Activated T-cell treated with anti-CD3 and anti-CD28 coated beads, Interleukin-2, amount 50 U/mL, for 24 hours (primary cell): Measurements from ENCODE around the gene ACKR2.
"Not testable (repeated sequence)": the region's sequence is repeated elsewhere in the genome, so short reads cannot be mapped to it uniquely, and the experiment has no call there.

Experiments
- DNase-seq: peaks from one replicate; pipeline ENCODE4 v3.0.0-alpha.2; 2020
- H3K27ac Mint-ChIP-seq: 2 replicates; pipeline ENCODE4 v1.8.0; 2020; ENCODE audit warnings: mild to moderate bottlenecking, mixed read lengths
- H3K27me3 Mint-ChIP-seq: 2 replicates; pipeline ENCODE4 v1.8.0; 2020; ENCODE audit warnings: mixed read lengths
- H3K36me3 Mint-ChIP-seq: 2 replicates; pipeline ENCODE4 v1.8.0; 2020; ENCODE audit warnings: low read depth, mixed read lengths
- H3K4me1 Mint-ChIP-seq: 2 replicates; pipeline ENCODE4 v1.8.0; 2020; ENCODE audit warnings: low read depth, mixed read lengths
- H3K4me3 Mint-ChIP-seq: 2 replicates; pipeline ENCODE4 v1.8.0; 2020; ENCODE audit warnings: mild to moderate bottlenecking, moderate library complexity, mixed read lengths
- H3K9me3 Mint-ChIP-seq: 2 replicates; pipeline ENCODE4 v1.8.0; 2020; ENCODE audit warnings: mixed read lengths

The ACKR2 gene

DNA sequence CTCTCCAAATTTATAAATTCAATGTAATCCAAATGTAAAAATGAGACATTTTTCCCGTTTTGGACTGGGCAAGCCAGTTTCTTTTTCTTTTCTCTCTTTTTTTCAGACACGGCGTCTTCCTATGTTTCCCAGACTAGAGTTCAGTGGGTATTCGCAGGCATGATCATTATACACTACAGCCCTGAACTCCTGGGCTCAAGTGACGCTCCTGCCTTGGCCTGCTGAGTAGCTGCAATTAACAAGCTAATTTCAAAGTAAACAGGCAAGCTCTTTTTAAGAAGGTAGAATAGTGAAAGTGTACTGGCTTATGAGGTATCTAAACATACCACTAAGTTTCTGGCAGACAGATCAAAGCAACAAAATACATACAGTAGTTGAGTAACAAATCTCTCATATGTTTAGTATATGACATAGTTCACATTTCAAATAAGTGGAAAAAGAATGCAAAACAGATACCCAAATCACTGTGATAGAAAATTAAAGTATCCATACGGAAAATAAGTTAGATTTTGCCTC lies 18.5 kb upstream of the ACKR2 start:
- Mint-ChIP-seq H3K9me3 (no peaks in the 10 kb centered on the region), H3K27me3 (no peaks in the 10 kb centered on the region), H3K4me1 (peaks cover 13% of the 10 kb centered on the region), H3K4me3 (no peak overlapping the region), H3K36me3 (peaks cover 72% of the 10 kb centered on the region), H3K27ac (no peak overlapping the region)
- no peak for DNase-seq

DNA sequence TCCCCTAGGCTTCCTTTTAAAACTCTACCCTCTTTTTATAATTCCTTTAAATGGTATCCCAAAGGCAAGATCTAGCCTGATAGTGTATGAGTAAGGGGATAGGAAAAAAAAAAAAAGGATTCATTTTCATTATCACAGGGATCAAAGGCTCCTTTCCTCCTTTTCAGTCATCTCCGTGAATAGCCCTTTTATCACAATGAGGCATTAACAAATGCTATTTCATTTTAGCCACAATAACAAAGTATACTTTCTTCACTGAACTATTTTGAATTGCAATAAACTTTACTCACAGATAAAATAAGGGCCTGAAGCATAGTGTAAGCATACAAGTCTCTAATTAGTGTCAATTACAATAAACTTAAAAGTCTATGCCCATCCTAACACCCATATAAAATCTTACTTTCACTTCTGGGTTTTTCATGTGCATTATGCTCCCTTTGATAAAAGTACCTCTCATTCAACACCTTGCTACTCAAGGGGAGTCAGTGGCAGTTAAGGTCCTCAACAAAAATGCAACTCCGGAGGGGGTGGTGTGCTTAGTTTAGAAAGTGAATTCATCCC lies 13.5 kb upstream of the ACKR2 start:
- Mint-ChIP-seq H3K27ac (no peak overlapping the region), H3K4me1 (peaks cover 26% of the 10 kb centered on the region), H3K9me3 (no peaks in the 10 kb centered on the region), H3K36me3 (peaks cover 54% of the 10 kb centered on the region), H3K4me3 (no peak overlapping the region), H3K27me3 (no peaks in the 10 kb centered on the region)
- DNase-seq, result no peak

DNA sequence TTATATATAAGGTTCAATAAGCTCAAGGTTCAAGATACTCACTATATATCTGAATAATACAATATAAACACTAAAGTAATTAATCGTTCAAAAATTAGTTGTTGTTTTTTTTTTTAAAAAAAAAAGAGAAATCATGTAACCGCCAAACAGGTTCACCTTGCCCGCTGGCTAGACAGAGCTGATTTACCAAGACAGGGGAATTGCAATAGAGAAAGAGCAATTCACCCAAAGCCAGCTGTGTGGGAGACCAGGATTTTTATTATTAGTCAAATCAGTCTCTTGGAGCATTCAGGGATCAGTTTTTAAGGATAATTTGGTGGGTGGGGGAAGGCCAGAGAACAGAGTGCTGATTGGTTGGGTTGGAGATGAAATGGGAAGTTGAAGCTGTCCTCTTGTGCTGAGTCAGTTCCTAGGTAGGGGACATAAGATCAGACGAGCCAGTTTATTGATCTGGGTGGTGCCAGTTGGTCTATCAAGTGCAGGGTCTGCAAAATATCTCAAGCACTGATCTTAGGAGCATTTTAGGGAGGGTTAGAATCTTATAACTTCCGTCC lies 12.8 kb upstream of the ACKR2 start:
- Mint-ChIP-seq H3K9me3 (no peaks in the 10 kb centered on the region), H3K27me3 (no peaks in the 10 kb centered on the region), H3K4me3 (no peak overlapping the region), H3K27ac (no peak overlapping the region), H3K4me1 (peaks cover 29% of the 10 kb centered on the region), H3K36me3 (peaks cover 56% of the 10 kb centered on the region)
- no peak for DNase-seq

DNA sequence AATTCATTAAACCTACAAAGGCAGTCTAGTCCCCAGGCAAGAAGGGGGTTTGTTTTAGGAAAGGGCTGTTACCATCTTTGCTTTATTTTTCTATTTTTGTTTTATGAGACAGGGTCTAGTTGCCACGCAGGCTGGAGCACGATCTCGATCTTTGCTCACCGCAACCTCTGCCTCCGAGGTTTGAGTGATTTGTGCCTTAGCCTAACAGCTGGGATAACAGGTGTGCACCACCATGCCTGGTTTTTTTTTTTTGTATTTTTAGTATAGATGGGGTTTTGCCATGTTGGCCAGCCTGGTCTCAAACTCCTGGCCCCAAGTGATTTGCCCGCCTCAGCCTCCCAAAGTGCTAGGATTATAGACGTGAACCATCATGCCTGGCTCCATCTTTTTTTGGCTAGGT lies 9.9 kb upstream of the ACKR2 start:
- Mint-ChIP-seq H3K27me3 (no peaks in the 10 kb centered on the region), H3K4me3 (no peak overlapping the region), H3K9me3 (no peaks in the 10 kb centered on the region), H3K4me1 (peaks cover 43% of the 10 kb centered on the region), H3K36me3 (peaks cover 57% of the 10 kb centered on the region), H3K27ac (no peak overlapping the region)
- no peak for DNase-seq

DNA sequence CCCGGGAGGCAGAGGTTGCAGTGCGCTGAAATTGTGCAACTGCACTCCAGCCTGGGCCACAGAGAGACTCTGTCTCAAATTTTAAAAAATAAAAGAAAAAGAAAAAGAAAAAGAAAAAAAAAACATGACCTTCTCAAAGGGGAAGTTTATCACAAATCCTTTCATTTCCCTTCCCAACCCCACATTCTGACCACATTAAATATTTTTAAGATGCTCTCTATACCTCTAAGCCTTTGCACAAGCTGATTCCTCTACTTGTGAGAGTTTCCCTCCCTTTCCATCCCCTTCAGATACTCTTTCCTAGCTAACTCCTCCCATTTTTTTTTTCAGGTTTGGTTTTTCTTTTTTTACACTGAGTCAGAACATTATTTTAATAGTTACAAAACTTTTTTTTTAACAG lies 9.0 kb upstream of the ACKR2 start:
- no peak for DNase-seq
- Mint-ChIP-seq H3K9me3 (no peaks in the 10 kb centered on the region), H3K27ac (no peak overlapping the region), H3K27me3 (peaks cover 2% of the 10 kb centered on the region), H3K4me3 (no peak overlapping the region), H3K4me1 (peaks cover 47% of the 10 kb centered on the region), H3K36me3 (peaks cover 51% of the 10 kb centered on the region)

DNA sequence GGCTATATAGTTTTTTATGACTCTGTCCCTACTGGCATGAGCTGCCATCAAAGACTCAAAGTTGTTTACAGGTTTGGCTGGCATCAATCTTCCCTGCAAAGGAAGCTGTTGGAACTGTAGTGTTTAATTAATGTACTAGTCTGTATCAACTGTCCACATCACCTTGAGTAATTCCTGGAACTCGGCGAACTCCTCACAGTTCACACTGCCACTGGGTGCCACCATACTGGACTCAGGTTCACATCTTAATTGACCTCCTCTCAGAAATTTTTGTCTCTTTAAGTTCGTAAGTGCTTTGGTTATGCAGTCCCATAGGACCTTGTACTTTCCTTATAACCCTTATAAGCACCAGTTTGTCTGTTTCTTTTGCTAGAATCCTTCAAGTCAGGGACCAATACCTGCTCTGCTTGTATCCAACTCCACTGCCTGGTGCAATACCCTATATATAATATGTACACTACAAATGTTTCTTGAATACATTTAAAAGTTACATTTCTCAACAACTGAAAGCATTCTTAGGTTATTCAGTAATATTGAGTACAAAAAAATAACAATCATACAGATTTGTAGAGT lies 8.1 kb upstream of the ACKR2 start:
- peaks cover 41% of the 10 kb centered on the region for H3K4me1 Mint-ChIP-seq
- no peaks in the 10 kb centered on the region for H3K9me3 Mint-ChIP-seq
- DNase-seq, result no peak
- no peak overlapping the region for H3K4me3 Mint-ChIP-seq
- H3K27me3 Mint-ChIP-seq, result peaks cover 9% of the 10 kb centered on the region
- H3K36me3 Mint-ChIP-seq, result peaks cover 45% of the 10 kb centered on the region
- H3K27ac Mint-ChIP-seq, result no peak overlapping the region

DNA sequence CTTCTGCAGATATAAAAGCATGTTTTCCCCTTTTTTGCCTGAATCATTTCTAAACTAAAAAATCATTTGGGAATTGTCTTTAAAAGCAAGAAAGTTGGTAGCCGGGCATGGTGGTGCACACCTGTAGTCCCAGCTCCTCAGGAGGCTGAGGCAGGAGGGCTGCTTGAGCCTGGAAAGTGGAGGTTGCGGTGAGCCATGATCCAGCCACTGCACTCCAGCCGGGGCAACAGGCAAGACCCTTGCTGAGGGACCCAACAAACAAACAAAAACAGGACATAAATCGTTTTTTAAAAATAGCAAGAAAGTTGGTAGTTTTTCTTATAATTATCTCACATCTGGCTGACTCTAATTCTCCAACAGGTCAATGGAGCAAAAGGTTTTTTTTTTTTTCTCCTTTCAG lies 7.5 kb upstream of the ACKR2 start:
- no peak overlapping the region for H3K27ac Mint-ChIP-seq
- no peaks in the 10 kb centered on the region for H3K9me3 Mint-ChIP-seq
- H3K27me3 Mint-ChIP-seq, result peaks cover 15% of the 10 kb centered on the region
- no peak overlapping the region for H3K4me3 Mint-ChIP-seq
- H3K36me3 Mint-ChIP-seq, result peaks cover 42% of the 10 kb centered on the region
- H3K4me1 Mint-ChIP-seq, result peaks cover 38% of the 10 kb centered on the region
- no peak for DNase-seq

DNA sequence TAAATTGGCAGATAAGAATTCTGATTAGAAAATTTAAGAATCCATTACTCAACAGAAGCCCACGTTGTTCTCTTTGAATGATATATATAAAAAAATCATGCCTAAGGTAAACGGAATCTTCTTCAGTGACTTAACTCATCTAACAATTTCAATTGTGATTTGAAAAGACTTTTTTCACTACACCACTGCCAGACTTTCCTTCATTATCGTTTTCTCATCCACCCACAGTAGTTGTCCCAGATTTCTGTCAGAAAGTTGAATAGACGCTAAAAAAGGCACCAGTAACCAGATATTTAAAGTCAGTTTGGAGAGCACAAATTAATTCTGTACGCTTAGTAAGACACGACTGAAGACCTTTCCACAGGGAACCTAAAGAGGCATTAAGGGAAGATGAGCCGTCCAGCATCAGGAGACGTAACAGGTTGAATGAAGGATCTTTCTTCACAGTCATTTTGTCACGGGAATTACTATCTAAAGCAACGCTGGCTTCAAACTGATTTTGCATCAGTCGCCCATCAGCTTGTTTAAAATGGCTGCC lies 6.3 kb upstream of the ACKR2 start:
- Mint-ChIP-seq H3K9me3 (no peaks in the 10 kb centered on the region), H3K27ac (peak overlapping the region; percentile 95), H3K4me1 (peaks cover 38% of the 10 kb centered on the region), H3K4me3 (peak overlapping the region; percentile 98), H3K36me3 (peaks cover 42% of the 10 kb centered on the region), H3K27me3 (peaks cover 18% of the 10 kb centered on the region)
- DNase-seq, result no peak

DNA sequence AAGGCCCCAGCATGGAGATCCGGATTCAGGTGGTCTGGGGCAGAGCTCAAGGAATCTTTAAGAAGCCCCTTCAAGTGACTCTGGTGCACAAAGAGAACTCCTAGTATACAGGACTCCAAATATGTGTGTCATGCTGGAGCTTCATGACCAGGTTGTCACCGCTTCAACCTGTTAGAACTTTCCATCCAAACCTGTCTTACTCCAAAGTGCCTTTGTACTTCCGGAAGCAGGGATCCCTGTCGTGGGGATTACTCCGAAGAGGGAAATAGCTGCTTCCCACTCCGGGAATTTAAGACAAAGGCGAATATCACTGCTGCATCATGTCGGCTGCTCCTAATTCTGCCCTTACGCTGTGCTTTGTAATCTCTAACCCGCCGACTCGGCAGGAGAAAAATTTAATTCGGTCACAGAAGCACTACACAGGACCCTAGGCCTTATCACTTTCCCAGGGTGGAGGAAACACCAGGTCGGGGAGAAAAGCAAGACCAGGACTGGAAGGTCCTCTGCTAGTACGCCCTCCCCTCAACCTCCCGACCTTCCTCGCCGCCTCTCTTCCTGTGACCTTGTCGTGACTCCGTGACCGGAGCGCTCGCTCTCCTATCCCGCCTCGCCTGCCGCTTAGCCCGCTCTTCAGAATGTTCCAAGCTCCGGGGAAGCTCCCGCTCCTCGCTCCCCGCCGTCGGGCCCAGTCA lies 5.7 kb upstream of the ACKR2 start:
- peak; percentile 31 for DNase-seq
- peaks cover 42% of the 10 kb centered on the region for H3K36me3 Mint-ChIP-seq
- H3K4me3 Mint-ChIP-seq, result peak overlapping the region; percentile 98
- H3K4me1 Mint-ChIP-seq, result peaks cover 38% of the 10 kb centered on the region
- H3K27me3 Mint-ChIP-seq, result peaks cover 18% of the 10 kb centered on the region
- H3K27ac Mint-ChIP-seq, result peak overlapping the region; percentile 95
- no peaks in the 10 kb centered on the region for H3K9me3 Mint-ChIP-seq

DNA sequence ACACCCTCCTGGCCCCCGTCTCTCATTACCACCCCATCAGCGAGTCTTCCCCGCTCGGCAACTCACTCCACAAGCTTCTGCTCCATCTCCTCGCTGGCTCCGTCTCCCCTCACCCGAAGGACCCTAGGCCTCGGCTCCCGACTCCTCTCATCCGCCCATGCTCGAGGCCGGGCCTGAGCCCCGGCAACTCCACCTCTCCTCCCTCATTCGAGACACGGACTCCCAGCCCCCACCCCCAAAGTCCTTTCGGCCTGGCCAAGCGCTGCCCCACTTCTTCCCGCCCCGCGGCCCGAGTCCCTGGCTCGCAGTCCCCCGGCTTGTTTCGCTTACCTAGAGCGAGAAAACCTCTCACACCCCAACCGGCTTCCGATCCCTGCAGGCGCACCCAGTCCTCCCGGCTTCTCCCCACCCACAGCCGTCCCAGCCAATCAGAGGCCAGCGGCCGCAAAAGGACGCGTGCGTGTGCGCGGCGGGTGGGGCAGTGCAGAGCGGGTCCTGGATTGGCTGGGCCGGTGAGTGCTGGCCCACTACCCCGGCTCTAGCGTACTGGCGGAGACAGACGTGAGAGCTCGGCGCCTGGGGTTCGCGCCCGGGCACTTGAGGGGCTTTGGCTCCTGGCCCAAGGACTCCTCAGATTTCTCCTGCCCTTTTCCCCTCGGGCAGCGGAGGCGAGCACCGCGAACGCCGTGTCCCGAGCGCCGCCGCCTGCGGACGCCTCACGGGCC lies 5.0 kb upstream of the ACKR2 start, which contains the start of gene HIGD1A:
HIGD1A (minus strand) TSS at position 385 of the 725 bp plus-strand sequence. CDS start 10,237 bp downstream, outside the sequence.
- H3K4me3 Mint-ChIP-seq, result peak within 1 kb of the TSS; percentile 98

DNA sequence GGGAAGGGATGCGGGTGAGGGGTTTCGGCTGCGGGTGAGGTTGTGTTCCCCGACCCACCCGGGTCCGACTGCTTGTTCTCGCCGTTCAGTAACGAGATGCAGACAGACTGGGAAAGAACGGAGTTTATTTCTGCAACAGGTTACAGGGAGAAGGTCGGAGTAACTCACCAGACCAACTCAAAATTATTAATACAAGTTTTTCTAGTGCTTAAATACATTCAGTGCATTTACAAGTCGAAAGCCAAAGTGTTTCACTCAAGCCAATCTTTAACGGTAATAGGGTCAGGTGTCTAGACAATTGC lies 4.5 kb upstream of the ACKR2 start:
- H3K4me1 Mint-ChIP-seq, result peaks cover 35% of the 10 kb centered on the region
- no peak for DNase-seq
- peak overlapping the region; percentile 95 for H3K27ac Mint-ChIP-seq
- peaks cover 36% of the 10 kb centered on the region for H3K36me3 Mint-ChIP-seq
- peaks cover 18% of the 10 kb centered on the region for H3K27me3 Mint-ChIP-seq
- H3K4me3 Mint-ChIP-seq, result peak overlapping the region; percentile 98
- no peaks in the 10 kb centered on the region for H3K9me3 Mint-ChIP-seq

More for the DNA sequence above, 5.0 kb upstream of the ACKR2 start, which contains the start of gene HIGD1A:
- peak; percentile 93 for DNase-seq
- H3K9me3 Mint-ChIP-seq, result no peaks in the 10 kb centered on the region
- peak within 1 kb of the TSS; percentile 95 for H3K27ac Mint-ChIP-seq
- H3K36me3 Mint-ChIP-seq, result peaks cover 41% of the 10 kb centered on the region
- H3K4me1 Mint-ChIP-seq, result peaks cover 38% of the 10 kb centered on the region
- peaks cover 18% of the 10 kb centered on the region for H3K27me3 Mint-ChIP-seq

DNA sequence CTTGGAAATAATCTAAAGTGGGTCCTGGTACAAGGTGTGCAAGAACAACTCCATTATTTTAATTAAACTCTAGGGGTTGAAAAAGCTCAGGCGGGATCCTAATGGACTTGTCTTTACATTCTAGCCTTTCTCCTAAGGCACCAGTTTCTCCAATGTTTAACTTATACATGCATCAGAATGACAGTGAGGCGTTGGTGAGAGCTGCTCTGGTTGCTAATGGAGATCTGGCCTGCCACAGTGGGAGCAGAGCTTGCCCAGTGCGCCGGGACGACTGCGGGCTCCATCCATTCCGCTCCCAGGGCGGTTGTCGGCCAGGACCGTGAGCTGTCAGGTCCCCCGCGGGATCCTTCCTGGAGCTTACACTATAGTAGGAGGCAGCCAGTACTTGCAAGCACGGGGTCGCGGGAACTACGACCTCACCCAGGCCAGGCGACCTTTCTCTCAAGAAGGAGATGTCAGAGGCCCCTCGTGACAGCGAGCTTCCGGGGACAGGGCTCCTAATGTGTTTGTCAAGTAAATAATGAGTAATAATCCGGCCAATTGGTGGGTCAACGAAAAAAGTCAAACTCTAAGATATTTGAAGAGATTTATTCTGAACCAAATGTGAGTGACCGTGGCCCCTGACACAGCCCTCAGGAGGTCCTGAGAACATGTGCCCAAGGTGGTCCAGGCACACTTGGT lies 4.0 kb upstream of the ACKR2 start:
- Mint-ChIP-seq H3K9me3 (no peaks in the 10 kb centered on the region), H3K36me3 (peaks cover 34% of the 10 kb centered on the region), H3K27ac (no peak overlapping the region), H3K4me1 (peaks cover 34% of the 10 kb centered on the region), H3K27me3 (peaks cover 18% of the 10 kb centered on the region), H3K4me3 (peak overlapping the region; percentile 98)
- DNase-seq, result no peak

DNA sequence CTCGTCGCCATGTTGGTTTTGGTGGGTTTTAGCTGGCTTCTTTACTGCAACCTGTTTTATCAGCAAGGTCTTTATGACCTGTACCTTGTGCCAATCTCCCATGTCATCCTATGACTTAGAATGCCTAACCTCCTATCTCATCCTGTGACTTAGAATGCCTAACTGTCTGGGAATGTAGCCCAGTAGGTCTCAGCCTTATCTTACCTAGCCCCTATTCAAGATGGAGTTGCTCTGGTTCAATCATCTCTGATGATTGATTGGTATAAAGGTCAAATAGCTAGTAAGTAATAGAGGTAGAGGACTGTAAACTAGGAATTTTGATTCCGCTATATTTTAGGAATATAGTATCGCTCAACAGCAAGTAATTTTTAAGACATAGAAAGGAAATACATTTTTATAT lies 1.3 kb upstream of the ACKR2 start:
- peaks cover 12% of the 10 kb centered on the region for H3K4me1 Mint-ChIP-seq
- H3K9me3 Mint-ChIP-seq, result no peaks in the 10 kb centered on the region
- H3K4me3 Mint-ChIP-seq, result no peak overlapping the region
- peaks cover 14% of the 10 kb centered on the region for H3K36me3 Mint-ChIP-seq
- no peak for DNase-seq
- H3K27me3 Mint-ChIP-seq, result peaks cover 18% of the 10 kb centered on the region
- no peak overlapping the region for H3K27ac Mint-ChIP-seq

DNA sequence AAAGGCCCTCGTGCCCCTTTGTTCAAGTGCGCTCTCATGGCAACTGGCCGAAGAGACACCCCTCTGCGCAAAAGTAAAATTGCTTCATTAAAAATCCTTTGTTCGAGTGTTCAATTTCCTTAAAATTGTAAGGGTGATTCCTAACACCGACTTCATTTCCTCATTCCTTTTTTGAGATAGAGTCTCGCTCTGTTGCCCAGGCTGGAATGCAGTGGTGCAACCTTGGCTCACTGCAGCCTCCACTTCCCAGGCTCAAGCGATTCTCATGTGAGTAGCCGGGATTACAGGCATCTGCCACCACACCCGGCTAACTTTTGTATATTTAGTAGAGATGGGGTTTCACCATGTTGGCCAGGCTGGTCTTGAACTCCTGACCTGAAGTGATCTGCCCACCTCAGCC lies 1.5 kb downstream of the ACKR2 start:
- not testable (repeated sequence) for H3K27ac Mint-ChIP-seq, H3K36me3 Mint-ChIP-seq, DNase-seq, H3K4me1 Mint-ChIP-seq, H3K9me3 Mint-ChIP-seq, H3K4me3 Mint-ChIP-seq
- peaks cover 11% of the 10 kb centered on the region for H3K27me3 Mint-ChIP-seq
